Gastroesophageal sphincter (tissue), 3 donors: ENCODE data around the gene TGM4.

ENCODE experiments used
- POLR2A ChIP-seq, 2 donors: fragments of 450-650 bp; IDR thresholded peaks; one replicate each; pipeline ENCODE4 v1.6.1; 2017; ENCODE audit warnings: antibody characterized with exemption in 2 of 2, mild to moderate bottlenecking in 2 of 2, moderate library complexity in 1 of 2
- POLR2AphosphoS5 ChIP-seq: sonication (generic); formaldehyde crosslinking; IDR thresholded peaks from one replicate; pipeline ENCODE4 v1.6.1; 2017; ENCODE audit warnings: antibody characterized with exemption
- TF ChIP-seq, protein P1 (sequence below), 4 experiments: fragments of 200-600 bp in 2 of 4; fragments of 450-650 bp in 2 of 4; sonication (generic) in 1 of 4; IDR thresholded peaks; one replicate each; pipeline ENCODE4 v1.5.1; 2017 to 2019; ENCODE audit warnings: antibody characterized with exemption in 4 of 4, mild to moderate bottlenecking in 2 of 4, moderate library complexity in 2 of 4

DNA sequence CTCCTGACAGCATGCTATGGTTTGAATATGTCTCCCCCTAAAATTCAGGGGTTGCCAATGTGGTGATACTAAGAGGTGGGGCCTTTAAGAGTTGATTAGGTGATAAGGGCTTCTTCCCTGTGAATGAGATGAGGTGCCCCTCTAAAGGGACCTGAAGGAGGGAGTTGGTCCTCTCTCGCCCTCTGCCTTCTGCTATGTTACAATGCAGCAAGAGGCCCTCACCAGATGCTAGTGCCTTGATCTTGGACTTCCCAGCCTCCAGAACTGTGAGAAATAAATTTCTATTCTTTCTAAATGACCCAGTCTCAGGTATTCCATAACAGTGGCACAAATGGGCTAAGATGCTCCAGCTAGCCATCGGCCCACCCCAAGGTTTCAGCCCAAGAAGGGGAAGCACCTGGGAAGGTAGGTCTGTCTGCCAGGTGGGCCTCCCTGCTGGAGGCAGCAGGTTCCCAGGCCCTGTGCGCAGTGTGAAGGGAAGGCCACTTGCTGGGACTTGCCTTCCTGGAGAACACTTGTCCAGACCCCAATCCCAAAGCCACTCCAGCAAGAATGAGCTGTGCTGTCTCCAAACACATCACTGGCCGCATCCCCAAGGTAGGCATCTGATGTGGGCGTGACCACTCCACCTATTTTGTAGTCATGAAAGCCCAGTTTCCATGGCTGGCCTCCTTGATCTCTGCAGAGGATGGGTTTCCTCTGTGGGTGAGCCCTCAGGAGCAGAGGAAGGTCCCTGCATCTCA, 9.0 kb downstream of the TGM4 start:
- TF ChIP-seq, protein P1, sequence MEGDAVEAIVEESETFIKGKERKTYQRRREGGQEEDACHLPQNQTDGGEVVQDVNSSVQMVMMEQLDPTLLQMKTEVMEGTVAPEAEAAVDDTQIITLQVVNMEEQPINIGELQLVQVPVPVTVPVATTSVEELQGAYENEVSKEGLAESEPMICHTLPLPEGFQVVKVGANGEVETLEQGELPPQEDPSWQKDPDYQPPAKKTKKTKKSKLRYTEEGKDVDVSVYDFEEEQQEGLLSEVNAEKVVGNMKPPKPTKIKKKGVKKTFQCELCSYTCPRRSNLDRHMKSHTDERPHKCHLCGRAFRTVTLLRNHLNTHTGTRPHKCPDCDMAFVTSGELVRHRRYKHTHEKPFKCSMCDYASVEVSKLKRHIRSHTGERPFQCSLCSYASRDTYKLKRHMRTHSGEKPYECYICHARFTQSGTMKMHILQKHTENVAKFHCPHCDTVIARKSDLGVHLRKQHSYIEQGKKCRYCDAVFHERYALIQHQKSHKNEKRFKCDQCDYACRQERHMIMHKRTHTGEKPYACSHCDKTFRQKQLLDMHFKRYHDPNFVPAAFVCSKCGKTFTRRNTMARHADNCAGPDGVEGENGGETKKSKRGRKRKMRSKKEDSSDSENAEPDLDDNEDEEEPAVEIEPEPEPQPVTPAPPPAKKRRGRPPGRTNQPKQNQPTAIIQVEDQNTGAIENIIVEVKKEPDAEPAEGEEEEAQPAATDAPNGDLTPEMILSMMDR (IDR thresholded peaks at IDR 0.05), result no peak
- TF ChIP-seq POLR2A (IDR thresholded peaks at IDR 0.05), result no peak
- no peak for TF ChIP-seq POLR2AphosphoS5
